Endodermal cell (in vitro differentiated cells): ENCODE data around the gene AMOTL2. TPM values are rescaled to one million over a fixed set of nuclear protein-coding genes. Genes with fewer than 3 reads are reported as not detected.

ENCODE experiments used
- DNase-seq: peaks from one replicate; pipeline ENCODE4 v3.0.0-alpha.2; 2017
- H3K27ac ChIP-seq: 2 replicates; pipeline ENCODE4 v1.5.1; 2013; ENCODE audit warnings: mild to moderate bottlenecking, low read depth, low read length, moderate library complexity
- H3K27me3 ChIP-seq: 2 replicates; pipeline ENCODE4 v1.6.1; 2013; ENCODE audit warnings: mild to moderate bottlenecking, low read length, moderate library complexity; ENCODE audit not compliant: insufficient read depth, control insufficient read depth, poor library complexity, severe bottlenecking
- H3K36me3 ChIP-seq: 2 replicates; pipeline ENCODE4 v1.7.0; 2013; ENCODE audit warnings: mild to moderate bottlenecking, low read length, moderate library complexity; ENCODE audit not compliant: control insufficient read depth, insufficient read depth
- H3K4me1 ChIP-seq: one replicate; pipeline ENCODE4 v1.7.0; 2013; ENCODE audit warnings: low read length; ENCODE audit not compliant: control insufficient read depth, insufficient read depth
- H3K4me3 ChIP-seq: 2 replicates; pipeline ENCODE4 v1.5.1; 2013; ENCODE audit warnings: mild to moderate bottlenecking, low read length, moderate library complexity
- H3K9ac ChIP-seq: 2 replicates; pipeline ENCODE4 v1.6.1; 2013; ENCODE audit warnings: mild to moderate bottlenecking, low read length, moderate library complexity; ENCODE audit not compliant: poor library complexity, severe bottlenecking; ENCODE audit errors: extremely low read depth
- H3K9me3 ChIP-seq: 2 replicates; pipeline ENCODE4 v1.6.1; 2013; ENCODE audit warnings: mild to moderate bottlenecking, low read length, moderate library complexity; ENCODE audit not compliant: control insufficient read depth
- H3K27ac Mint-ChIP-seq: 2 replicates; pipeline ENCODE4 v1.8.0; 2020; ENCODE audit warnings: mixed read lengths
- H3K27me3 Mint-ChIP-seq: 2 replicates; pipeline ENCODE4 v1.8.0; 2021; ENCODE audit warnings: mild to moderate bottlenecking, mixed read lengths; ENCODE audit not compliant: insufficient read depth
- H3K36me3 Mint-ChIP-seq: 2 replicates; pipeline ENCODE4 v1.8.0; 2020; ENCODE audit warnings: low read depth, mixed read lengths
- H3K4me1 Mint-ChIP-seq: 2 replicates; pipeline ENCODE4 v1.8.0; 2020; ENCODE audit warnings: mixed read lengths
- H3K4me3 Mint-ChIP-seq: 2 replicates; pipeline ENCODE4 v1.8.0; 2020; ENCODE audit warnings: mild to moderate bottlenecking, moderate library complexity, mixed read lengths
- H3K9me3 Mint-ChIP-seq: 2 replicates; pipeline ENCODE4 v1.8.0; 2020; ENCODE audit warnings: mild to moderate bottlenecking, mixed read lengths
- WGBS, 2 experiments: methylation state at CpG; one replicate each; pipeline versions ENCODE4 v1.1.5 to v1.1.7; 2013; ENCODE audit warnings: missing lambda C conversion rate in 2 of 2, mixed read lengths in 1 of 2; ENCODE audit not compliant: insufficient coverage in 1 of 2, insufficient read length in 1 of 2; 5-methylcytosine and 5-hydroxymethylcytosine counted together
- total RNA-seq, 2 donors: library from RNA; stranded (reverse); fragmentation: NEBNext Ultra II Directional in 1 of 2; extraction: Animal tissue kit (Norgen Biotek cat#: 25700) in 1 of 2; gene quantifications; 2 replicates in 1 of 2; 3 replicates in 1 of 2; pipeline ENCODE4 v1.2.1, GENCODE V29; 2021
- TF ChIP-seq, protein P1 (sequence below): fragments of 200-600 bp; sonication (generic); conservative IDR thresholded peaks from 2 replicates; pipeline ENCODE4 v1.5.0; 2021; ENCODE audit warnings: antibody characterized with exemption, mild to moderate bottlenecking

AMOTL2 gene
- total RNA-seq, 2 donors from 2014 or later, result 109 to 153 TPM

DNA sequence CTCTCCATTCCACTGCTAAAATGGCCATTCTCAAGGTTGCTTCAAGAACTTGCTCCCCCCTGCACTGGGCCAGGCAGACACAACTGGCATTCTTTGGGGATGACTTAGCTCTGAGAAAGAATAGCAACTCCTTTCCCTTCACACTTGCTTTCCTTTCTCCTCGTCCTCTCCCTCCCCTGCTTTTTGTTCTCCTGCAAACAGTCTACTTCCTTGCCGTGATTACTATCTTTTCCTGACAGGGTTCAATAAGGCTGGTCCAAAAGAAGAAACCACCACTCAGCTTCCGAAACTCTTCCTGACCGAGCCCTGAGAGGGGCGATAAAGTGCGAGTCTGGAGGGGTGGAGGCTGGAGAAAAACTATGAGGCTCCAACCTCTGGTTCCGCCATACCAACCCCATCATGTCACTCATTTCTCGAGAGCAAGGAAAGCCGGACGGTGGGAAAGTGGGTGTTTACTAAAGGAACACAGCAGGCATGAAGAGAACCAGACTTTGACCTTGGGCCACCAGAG, 5.0 kb downstream of the AMOTL2 start:
- Mint-ChIP-seq H3K9me3 (no peaks in the 10 kb centered on the region), H3K27me3 (no peaks in the 10 kb centered on the region), H3K27ac (peak overlapping the region; percentile 77), H3K4me3 (no peak overlapping the region), H3K36me3 (peaks cover 72% of the 10 kb centered on the region), H3K4me1 (peaks cover 66% of the 10 kb centered on the region)
- peak overlapping the region; percentile 16 for H3K9ac ChIP-seq
- peaks cover 65% of the 10 kb centered on the region for H3K4me1 ChIP-seq
- peak overlapping the region; percentile 24 for H3K4me3 ChIP-seq
- peaks cover 74% of the 10 kb centered on the region for H3K36me3 ChIP-seq
- peak overlapping the region; percentile 40 for H3K27ac ChIP-seq
- H3K9me3 ChIP-seq, result no peaks in the 10 kb centered on the region
- TF ChIP-seq, protein P1, sequence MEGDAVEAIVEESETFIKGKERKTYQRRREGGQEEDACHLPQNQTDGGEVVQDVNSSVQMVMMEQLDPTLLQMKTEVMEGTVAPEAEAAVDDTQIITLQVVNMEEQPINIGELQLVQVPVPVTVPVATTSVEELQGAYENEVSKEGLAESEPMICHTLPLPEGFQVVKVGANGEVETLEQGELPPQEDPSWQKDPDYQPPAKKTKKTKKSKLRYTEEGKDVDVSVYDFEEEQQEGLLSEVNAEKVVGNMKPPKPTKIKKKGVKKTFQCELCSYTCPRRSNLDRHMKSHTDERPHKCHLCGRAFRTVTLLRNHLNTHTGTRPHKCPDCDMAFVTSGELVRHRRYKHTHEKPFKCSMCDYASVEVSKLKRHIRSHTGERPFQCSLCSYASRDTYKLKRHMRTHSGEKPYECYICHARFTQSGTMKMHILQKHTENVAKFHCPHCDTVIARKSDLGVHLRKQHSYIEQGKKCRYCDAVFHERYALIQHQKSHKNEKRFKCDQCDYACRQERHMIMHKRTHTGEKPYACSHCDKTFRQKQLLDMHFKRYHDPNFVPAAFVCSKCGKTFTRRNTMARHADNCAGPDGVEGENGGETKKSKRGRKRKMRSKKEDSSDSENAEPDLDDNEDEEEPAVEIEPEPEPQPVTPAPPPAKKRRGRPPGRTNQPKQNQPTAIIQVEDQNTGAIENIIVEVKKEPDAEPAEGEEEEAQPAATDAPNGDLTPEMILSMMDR, result no peak
- peak; percentile 62 for DNase-seq
- H3K27me3 ChIP-seq, result no peaks in the 10 kb centered on the region
- 89% methylated on average over 10 of the region's 10 CpGs; no CpG with 5 or more reads in 1 of the 2 experiments for WGBS, 2 experiments

DNA sequence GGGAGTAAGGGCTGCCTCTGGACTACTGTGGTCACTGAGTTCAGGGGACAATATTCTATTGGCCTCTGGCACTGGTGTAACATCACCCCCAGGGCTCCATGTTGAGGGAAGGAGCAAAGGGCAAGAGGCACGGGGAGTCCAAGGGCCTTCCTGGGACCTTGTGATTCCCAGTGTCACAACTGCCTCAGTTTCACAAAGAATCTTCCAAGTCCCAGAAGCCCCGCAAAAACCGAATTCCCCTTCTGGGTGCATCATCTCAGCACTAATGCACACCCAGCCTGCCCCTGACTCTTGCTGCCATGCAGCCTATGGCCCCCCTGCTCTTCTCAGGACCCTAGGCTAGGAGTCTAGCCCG, 5.5 kb downstream of the AMOTL2 start:
- peaks cover 70% of the 10 kb centered on the region for H3K4me1 Mint-ChIP-seq
- WGBS, 2 experiments, result 93 to 100% methylated on average over 2 to 4 of the region's 4 CpGs
- Histone ChIP-seq H3K4me1 (peaks cover 67% of the 10 kb centered on the region), H3K27ac (peak overlapping the region; percentile 40), H3K9ac (no peak overlapping the region), H3K4me3 (peak overlapping the region; percentile 14), H3K9me3 (no peaks in the 10 kb centered on the region), H3K27me3 (no peaks in the 10 kb centered on the region), H3K36me3 (peaks cover 76% of the 10 kb centered on the region)
- peak overlapping the region; percentile 77 for H3K27ac Mint-ChIP-seq
- no peaks in the 10 kb centered on the region for H3K27me3 Mint-ChIP-seq
- peak; percentile 51 for DNase-seq
- TF ChIP-seq, protein P1, result no peak
- H3K9me3 Mint-ChIP-seq, result no peaks in the 10 kb centered on the region
- peaks cover 73% of the 10 kb centered on the region for H3K36me3 Mint-ChIP-seq
- no peak overlapping the region for H3K4me3 Mint-ChIP-seq

DNA sequence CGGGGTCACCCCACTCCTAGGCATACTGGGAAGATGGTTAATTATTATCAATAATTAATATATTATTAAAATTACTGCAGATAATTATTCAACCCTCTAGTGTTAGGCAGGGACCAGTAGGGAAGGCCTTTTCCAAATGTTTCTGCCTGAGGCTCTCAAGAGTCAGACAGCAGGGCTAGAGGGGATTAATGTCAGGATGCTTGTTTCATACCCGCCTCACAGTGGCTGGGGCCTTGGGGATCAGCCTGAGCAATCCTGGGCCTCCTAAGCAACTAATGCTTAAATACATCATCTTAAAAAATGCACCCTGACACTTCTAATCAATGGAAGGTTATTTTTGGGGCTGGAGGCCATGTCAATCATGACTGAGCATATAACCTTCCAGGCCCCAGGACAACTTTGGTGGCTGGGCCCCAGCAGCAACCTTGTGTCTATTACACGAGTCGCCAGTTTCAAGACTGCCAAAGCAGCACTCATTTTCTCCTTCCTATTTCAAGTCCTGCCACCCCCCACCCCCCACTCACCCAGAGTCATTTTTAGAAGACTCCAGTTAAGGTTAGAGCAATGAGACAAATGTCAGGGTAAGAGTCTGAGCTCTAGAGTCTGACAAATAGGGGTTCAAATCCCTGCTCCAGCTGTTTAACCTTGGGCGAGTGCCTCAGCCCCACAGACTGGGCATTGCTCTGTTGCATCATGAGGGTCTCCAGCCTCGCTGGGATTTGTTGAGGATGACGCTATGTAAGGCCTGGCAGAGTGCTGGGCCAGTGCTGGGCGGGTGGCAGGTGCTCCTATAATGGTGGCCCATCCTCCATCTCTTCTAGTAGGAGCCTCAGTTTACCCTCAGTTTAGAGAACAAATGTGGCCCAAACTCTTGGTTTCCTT, 6.1 kb downstream of the AMOTL2 start:
- Histone ChIP-seq H3K4me3 (peak overlapping the region; percentile 14), H3K4me1 (peaks cover 73% of the 10 kb centered on the region), H3K27me3 (no peaks in the 10 kb centered on the region), H3K9ac (no peak overlapping the region), H3K9me3 (no peaks in the 10 kb centered on the region), H3K36me3 (peaks cover 82% of the 10 kb centered on the region), H3K27ac (peak overlapping the region; percentile 41)
- Mint-ChIP-seq H3K4me1 (peaks cover 76% of the 10 kb centered on the region), H3K27ac (peak overlapping the region; percentile 82), H3K36me3 (peaks cover 79% of the 10 kb centered on the region), H3K4me3 (no peak overlapping the region), H3K9me3 (no peaks in the 10 kb centered on the region), H3K27me3 (no peaks in the 10 kb centered on the region)
- TF ChIP-seq, protein P1, result no peak
- WGBS, 2 experiments, result 92 to 93% methylated on average over 3 to 7 of the region's 8 CpGs
- DNase-seq, result peak; percentile 58
